Caco-2 (cell line): Measurements from ENCODE around the gene HS3ST1. TPM values are rescaled to one million over a fixed set of nuclear protein-coding genes. Genes with fewer than 3 reads are reported as not detected.

Experiments used
- BruUV-seq: library from RNA; stranded (reverse); fragments of 400-500 nt; replicated peaks from 2 replicates; lab custom pipeline; 2021; lab: Mats Ljungman, UMichigan
- CTCF ChIA-PET: fragments of 300-600 bp; sonication (Branson Sonifier 250); formaldehyde crosslinking; loops from one replicate; lab custom pipeline; 2022; ENCODE audit warnings: antibody characterized with exemption; lab: Charles Lee
- POLR2A ChIA-PET: fragments of 300-600 bp; sonication (Branson Sonifier 250); formaldehyde crosslinking; loops from one replicate; lab custom pipeline; 2022; ENCODE audit warnings: antibody characterized with exemption; lab: Charles Lee
- DNase-seq, 2 experiments: peaks; one replicate each; pipeline versions ENCODE4 v3.0.0 to v3.0.0-alpha.2; 2020 to 2022
- H3K27me3 ChIP-seq: replicated peaks from 2 replicates; pipeline ENCODE4 v1.6.0; 2011; ENCODE audit warnings: low read length; ENCODE audit not compliant: control insufficient read depth, insufficient read depth
- H3K36me3 ChIP-seq: 2 replicates; pipeline ENCODE4 v1.5.1; 2011; ENCODE audit warnings: low read length; ENCODE audit not compliant: control insufficient read depth, insufficient read depth
- H3K4me1 ChIP-seq: fragments of 250-450 bp; sonication (Bioruptor Pico); 2 replicates; pipeline ENCODE4 v1.5.1; 2020; ENCODE audit warnings: mild to moderate bottlenecking
- H3K4me3 ChIP-seq: 2 replicates; pipeline ENCODE4 v1.5.1; 2011; ENCODE audit warnings: low read depth, mild to moderate bottlenecking, control low read depth, low read length
- H3K9me3 ChIP-seq: fragments of 250-450 bp; sonication (Bioruptor Pico); 2 replicates; pipeline ENCODE4 v1.5.1; 2020; ENCODE audit warnings: mild to moderate bottlenecking, moderate library complexity
- H3K27ac Mint-ChIP-seq: one replicate; pipeline ENCODE4 v1.8.0; 2022; ENCODE audit warnings: mixed read lengths; ENCODE audit not compliant: unreplicated experiment
- H3K27me3 Mint-ChIP-seq: one replicate; pipeline ENCODE4 v1.8.0; 2022; ENCODE audit warnings: mixed read lengths; ENCODE audit not compliant: insufficient read depth, unreplicated experiment
- H3K36me3 Mint-ChIP-seq: one replicate; pipeline ENCODE4 v1.8.0; 2022; ENCODE audit warnings: mild to moderate bottlenecking, mixed read lengths; ENCODE audit not compliant: insufficient read depth, unreplicated experiment
- H3K4me1 Mint-ChIP-seq: one replicate; pipeline ENCODE4 v1.8.0; 2022; ENCODE audit warnings: low read depth, mixed read lengths; ENCODE audit not compliant: unreplicated experiment
- H3K4me3 Mint-ChIP-seq: one replicate; pipeline ENCODE4 v1.8.0; 2022; ENCODE audit warnings: mild to moderate bottlenecking, moderate library complexity, mixed read lengths; ENCODE audit not compliant: unreplicated experiment
- H3K9me3 Mint-ChIP-seq: one replicate; pipeline ENCODE4 v1.8.0; 2022; ENCODE audit warnings: mixed read lengths; ENCODE audit not compliant: unreplicated experiment
- intact Hi-C: fragments of 100-400 bp; cut with micrococcal nuclease; formaldehyde crosslinking; loops from one replicate; pipeline ENCODE4 v1.10.0; 2022; ENCODE audit not compliant: unreplicated experiment
- total RNA-seq: library from RNA; stranded (reverse); gene quantifications from 2 replicates; pipeline ENCODE4 v1.2.3, GENCODE V29; 2022
- TF ChIP-seq, protein P1 (sequence below), 2 experiments: fragments of 200-600 bp in 1 of 2; IDR thresholded peaks; 1 replicate in 1 of 2; 2 replicates in 1 of 2; pipeline versions ENCODE4 v1.5.1 to v1.8.0; 2011 to 2022; ENCODE audit warnings: antibody characterized with exemption in 1 of 2, control low read depth in 1 of 2, inconsistent platforms in 1 of 2, low read depth in 1 of 2, low read length in 1 of 2, mild to moderate bottlenecking in 1 of 2, moderate library complexity in 1 of 2; ENCODE audit not compliant: insufficient read depth in 1 of 2, severe bottlenecking in 1 of 2, unreplicated experiment in 1 of 2

HS3ST1 gene
- total RNA-seq, 1 experiment from 2014 or later: 4.2 TPM

DNA sequence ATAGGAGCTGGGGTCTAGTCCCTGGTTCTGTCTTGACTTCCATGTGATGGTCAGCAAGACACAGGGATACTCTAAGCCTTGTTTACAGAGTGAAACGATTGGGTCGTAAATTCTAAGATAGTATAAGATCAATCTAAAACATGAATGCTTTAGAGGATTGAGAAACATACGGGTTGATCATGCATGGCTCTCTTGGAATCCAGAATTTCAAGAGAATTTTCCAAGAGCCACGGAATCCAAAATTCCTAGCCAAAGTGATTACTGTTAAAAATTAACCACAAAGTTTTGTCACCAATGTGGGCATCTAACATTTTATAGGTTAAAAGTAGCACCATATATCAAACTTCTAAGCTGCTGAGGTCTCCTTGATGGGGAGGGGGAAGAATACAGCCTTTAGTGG, 16.5 kb downstream of the HS3ST1 start:
- Histone ChIP-seq H3K27me3 (no peaks in the 10 kb centered on the region), H3K9me3 (no peaks in the 10 kb centered on the region), H3K4me3 (no peak overlapping the region), H3K4me1 (no peaks in the 10 kb centered on the region), H3K36me3 (no peaks in the 10 kb centered on the region)
- intact Hi-C loops: no loop called here
- Mint-ChIP-seq H3K4me1 (peaks cover 12% of the 10 kb centered on the region), H3K27me3 (no peaks in the 10 kb centered on the region), H3K9me3 (no peaks in the 10 kb centered on the region), H3K27ac (no peak overlapping the region), H3K4me3 (no peak overlapping the region), H3K36me3 (peaks cover 6% of the 10 kb centered on the region)
- TF ChIP-seq, protein P1, sequence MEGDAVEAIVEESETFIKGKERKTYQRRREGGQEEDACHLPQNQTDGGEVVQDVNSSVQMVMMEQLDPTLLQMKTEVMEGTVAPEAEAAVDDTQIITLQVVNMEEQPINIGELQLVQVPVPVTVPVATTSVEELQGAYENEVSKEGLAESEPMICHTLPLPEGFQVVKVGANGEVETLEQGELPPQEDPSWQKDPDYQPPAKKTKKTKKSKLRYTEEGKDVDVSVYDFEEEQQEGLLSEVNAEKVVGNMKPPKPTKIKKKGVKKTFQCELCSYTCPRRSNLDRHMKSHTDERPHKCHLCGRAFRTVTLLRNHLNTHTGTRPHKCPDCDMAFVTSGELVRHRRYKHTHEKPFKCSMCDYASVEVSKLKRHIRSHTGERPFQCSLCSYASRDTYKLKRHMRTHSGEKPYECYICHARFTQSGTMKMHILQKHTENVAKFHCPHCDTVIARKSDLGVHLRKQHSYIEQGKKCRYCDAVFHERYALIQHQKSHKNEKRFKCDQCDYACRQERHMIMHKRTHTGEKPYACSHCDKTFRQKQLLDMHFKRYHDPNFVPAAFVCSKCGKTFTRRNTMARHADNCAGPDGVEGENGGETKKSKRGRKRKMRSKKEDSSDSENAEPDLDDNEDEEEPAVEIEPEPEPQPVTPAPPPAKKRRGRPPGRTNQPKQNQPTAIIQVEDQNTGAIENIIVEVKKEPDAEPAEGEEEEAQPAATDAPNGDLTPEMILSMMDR (IDR thresholded peaks at IDR 0.05; ENCODE audit: insufficient read depth in 1 of 2, low read depth in 1 of 2, low read length in 1 of 2, severe bottlenecking in 1 of 2, unreplicated experiment in 1 of 2): no peak
- DNase-seq: no peak
- ChIA-PET CTCF (no interaction called here), POLR2A (no interaction called here)
- no TSS peak for BruUV-seq

DNA sequence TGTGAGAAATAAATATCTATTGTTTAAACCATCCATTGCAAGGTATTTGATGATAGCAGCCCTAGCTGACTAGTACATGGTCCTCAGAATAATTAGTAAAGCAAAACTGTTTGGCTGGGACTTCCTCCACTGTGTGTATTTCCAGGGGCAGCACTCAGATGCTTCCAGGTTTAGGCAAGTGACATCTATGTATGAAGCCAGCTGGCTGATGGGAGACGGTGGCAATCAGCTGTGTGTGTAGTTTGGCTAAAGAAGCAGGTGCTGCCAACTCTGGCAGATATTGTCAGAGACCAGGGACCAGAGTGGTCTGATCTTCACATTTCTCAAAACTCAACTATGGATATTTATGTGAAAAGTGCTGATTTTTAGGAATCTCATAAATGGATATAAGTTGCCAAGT, 19.1 kb downstream of the HS3ST1 start:
- Mint-ChIP-seq H3K27ac (no peak overlapping the region), H3K9me3 (no peaks in the 10 kb centered on the region), H3K4me1 (peaks cover under 1% of the 10 kb centered on the region), H3K4me3 (no peak overlapping the region), H3K36me3 (peaks cover 6% of the 10 kb centered on the region), H3K27me3 (no peaks in the 10 kb centered on the region)
- ChIA-PET CTCF (no interaction called here), POLR2A (no interaction called here)
- no peak overlapping the region for H3K4me3 ChIP-seq
- no peaks in the 10 kb centered on the region for H3K4me1 ChIP-seq
- intact Hi-C loops: no loop called here
- no peak for DNase-seq
- H3K27me3 ChIP-seq: no peaks in the 10 kb centered on the region
- H3K36me3 ChIP-seq: no peaks in the 10 kb centered on the region
- TF ChIP-seq, protein P1 (IDR thresholded peaks at IDR 0.05; ENCODE audit: insufficient read depth in 1 of 2, low read depth in 1 of 2, low read length in 1 of 2, severe bottlenecking in 1 of 2, unreplicated experiment in 1 of 2): no peak
- no TSS peak for BruUV-seq
- H3K9me3 ChIP-seq: no peaks in the 10 kb centered on the region

DNA sequence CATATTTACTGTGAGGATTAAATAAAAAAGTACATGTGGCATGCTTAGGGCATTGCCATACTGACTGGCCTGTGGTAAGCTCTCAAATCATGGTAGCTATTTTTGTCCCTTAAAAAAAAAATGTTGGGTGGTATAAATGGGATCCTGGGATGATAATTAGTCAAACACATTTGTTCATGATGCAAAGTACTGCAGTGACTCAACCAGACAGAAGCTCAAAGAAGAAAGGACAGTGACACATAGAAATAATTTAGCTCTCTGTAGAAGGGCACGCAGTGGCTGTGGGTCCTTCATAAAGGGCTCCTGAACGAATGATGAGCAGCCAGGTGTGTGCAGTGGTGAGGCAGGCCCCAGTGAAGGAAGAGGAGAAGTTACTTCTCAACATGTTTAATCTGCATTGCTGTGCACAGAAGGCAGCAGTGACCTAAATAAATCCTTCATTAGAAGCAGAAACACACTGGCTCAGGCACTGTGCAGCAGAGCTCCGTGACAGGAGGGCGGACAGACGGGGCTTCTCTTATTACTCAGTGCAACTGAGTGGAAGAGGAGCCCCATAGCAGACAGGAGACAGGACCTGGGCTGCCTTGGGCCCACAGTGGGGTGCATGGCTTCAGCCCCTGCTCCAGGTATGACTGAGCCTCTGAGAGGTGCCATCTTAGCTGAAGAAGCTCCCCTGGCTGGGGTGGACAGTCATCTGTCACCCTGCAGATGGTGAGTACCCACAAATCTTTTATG, 20.3 kb downstream of the HS3ST1 start:
- intact Hi-C loops: no loop called here
- TF ChIP-seq, protein P1 (IDR thresholded peaks at IDR 0.05; ENCODE audit: insufficient read depth in 1 of 2, low read depth in 1 of 2, low read length in 1 of 2, severe bottlenecking in 1 of 2, unreplicated experiment in 1 of 2): no peak
- Histone ChIP-seq H3K4me1 (no peaks in the 10 kb centered on the region), H3K4me3 (no peak overlapping the region), H3K27me3 (no peaks in the 10 kb centered on the region), H3K9me3 (no peaks in the 10 kb centered on the region), H3K36me3 (no peaks in the 10 kb centered on the region)
- Mint-ChIP-seq H3K27ac (no peak overlapping the region), H3K4me3 (no peak overlapping the region), H3K4me1 (no peaks in the 10 kb centered on the region), H3K9me3 (no peaks in the 10 kb centered on the region), H3K27me3 (no peaks in the 10 kb centered on the region), H3K36me3 (peaks cover 3% of the 10 kb centered on the region)
- ChIA-PET CTCF (interaction anchor here (0.7 kb wide), 1 partner anchor 12 kb away, joined by 3 read pairs; no protein-coding TSS in a partner anchor), POLR2A (no interaction called here)
- no TSS peak for BruUV-seq
- no peak for DNase-seq
